Measurements from ENCODE around the gene RRAGB.

- TF ChIP-seq CTCF (IDR thresholded peaks at IDR 0.05): no peak
- TF ChIP-seq EZH2 (IDR thresholded peaks at IDR 0.05): no peak
Measured at GRCh38 chrX:55759478-55759877, 41.9 kb downstream of the RRAGB start.
